H1 (cell line): ENCODE results near the gene ATP6V1A. TPM values are rescaled to one million over a fixed set of nuclear protein-coding genes. Genes with fewer than 3 reads are reported as not detected.

Source experiments
- CTCF ChIA-PET: fragments of 300-600 bp; sonication (Branson Sonifier 250); formaldehyde crosslinking; loops from one replicate; lab custom pipeline; 2021; ENCODE audit not compliant: partially characterized antibody; lab: Charles Lee
- POLR2A ChIA-PET: fragments of 300-600 bp; sonication (Branson Sonifier 250); formaldehyde crosslinking; loops from one replicate; lab custom pipeline; 2021; ENCODE audit warnings: inconsistent platforms; ENCODE audit not compliant: partially characterized antibody; lab: Charles Lee
- DNase-seq, 2 experiments: peaks; one replicate each; pipeline versions ENCODE4 v3.0.0 to v3.0.0-alpha.2; 2010 to 2022; ENCODE audit warnings: low spot score in 2 of 2, low read depth in 1 of 2, mixed read lengths in 1 of 2
- FAIRE-seq: peaks from 2 replicates; lab custom pipeline; 2011; peaks lifted over from hg19 to GRCh38; lab: Jason Lieb, UNC
- H2AFZ ChIP-seq: 2 replicates; pipeline ENCODE4 v1.8.1; 2012; ENCODE audit warnings: low read length, inconsistent platforms
- H2AK5ac ChIP-seq: 2 replicates; pipeline ENCODE4 v1.6.1; 2013; ENCODE audit warnings: low read depth, low read length
- H2BK120ac ChIP-seq: replicated peaks from 2 replicates; pipeline ENCODE3; 2013; ENCODE audit warnings: low read depth, low read length, inconsistent platforms
- H2BK12ac ChIP-seq: 2 replicates; pipeline ENCODE4 v1.6.1; 2013; ENCODE audit warnings: low read depth, low read length
- H2BK15ac ChIP-seq: 2 replicates; pipeline ENCODE4 v1.6.1; 2013; ENCODE audit warnings: low read length
- H2BK20ac ChIP-seq: 2 replicates; pipeline ENCODE4 v1.6.1; 2013; ENCODE audit warnings: low read length
- H2BK5ac ChIP-seq: 2 replicates; pipeline ENCODE4 v1.6.1; 2013; ENCODE audit warnings: low read depth, low read length
- H3K14ac ChIP-seq: 2 replicates; pipeline ENCODE4 v1.6.1; 2013; ENCODE audit warnings: inconsistent platforms; ENCODE audit not compliant: insufficient read length
- H3K18ac ChIP-seq: 2 replicates; pipeline ENCODE4 v1.6.1; 2013; ENCODE audit warnings: low read length; ENCODE audit errors: extremely low read depth
- H3K23ac ChIP-seq: 2 replicates; pipeline ENCODE4 v1.6.1; 2013; ENCODE audit warnings: inconsistent platforms; ENCODE audit not compliant: insufficient read length
- H3K23me2 ChIP-seq: 2 replicates; pipeline ENCODE4 v1.6.1; 2013; ENCODE audit warnings: low read depth, low read length
- H3K27ac ChIP-seq: 2 replicates; pipeline ENCODE4 v1.6.1; 2011; ENCODE audit warnings: low read depth, low read length, inconsistent platforms
- H3K27me3 ChIP-seq, 4 experiments: replicated peaks in 1 of 4; 1 replicate in 1 of 4; 2 replicates in 3 of 4; pipeline versions ENCODE4 v1.6.1 to v1.8.1; 2011 to 2013; ENCODE audit warnings: low read length in 3 of 4, mild to moderate bottlenecking in 3 of 4, inconsistent platforms in 2 of 4, mixed read lengths in 2 of 4, moderate library complexity in 1 of 4; ENCODE audit not compliant: control insufficient read depth in 3 of 4, insufficient read depth in 3 of 4; ENCODE audit errors: extremely low read depth in 1 of 4
- H3K36me3 ChIP-seq, 4 experiments: 2 replicates each; pipeline versions ENCODE4 v1.6.1 to v1.8.1; 2011 to 2013; ENCODE audit warnings: mild to moderate bottlenecking in 4 of 4, low read length in 3 of 4, moderate library complexity in 2 of 4, control low read depth in 1 of 4, inconsistent platforms in 1 of 4; ENCODE audit not compliant: insufficient read depth in 4 of 4, control insufficient read depth in 2 of 4
- H3K4ac ChIP-seq: replicated peaks from 2 replicates; pipeline ENCODE3; 2013; ENCODE audit warnings: low read length, low read depth, mixed read lengths, inconsistent platforms; ENCODE audit not compliant: insufficient read length
- H3K4me1 ChIP-seq, 4 experiments: replicated peaks in 1 of 4; 1 replicate in 1 of 4; 2 replicates in 3 of 4; pipeline versions ENCODE4 v1.6.1 to v1.8.1; 2011 to 2013; ENCODE audit warnings: low read length in 3 of 4, inconsistent platforms in 2 of 4, mixed read lengths in 1 of 4; ENCODE audit not compliant: insufficient read depth in 4 of 4, control insufficient read depth in 3 of 4
- H3K4me2 ChIP-seq, 2 experiments: 2 replicates each; pipeline versions ENCODE4 v1.6.1 to v1.8.1; 2011 to 2013; ENCODE audit warnings: low read depth in 2 of 2, low read length in 2 of 2, control low read depth in 1 of 2, inconsistent platforms in 1 of 2, mild to moderate bottlenecking in 1 of 2; ENCODE audit not compliant: insufficient read depth in 1 of 2
- H3K4me3 ChIP-seq, 4 experiments: fragments of 200-600, 300-600 bp in 1 of 4; sonication (generic), shearing (Covaris generic), sonication (Bioruptor Twin) in 1 of 4; 2 replicates each; pipeline versions ENCODE4 v1.5.1 to v1.8.1; 2011 to 2016; ENCODE audit warnings: low read length in 4 of 4, low read depth in 3 of 4, control low read depth in 2 of 4, inconsistent platforms in 2 of 4, mild to moderate bottlenecking in 2 of 4, mixed read lengths in 1 of 4, moderate library complexity in 1 of 4; ENCODE audit not compliant: insufficient read depth in 2 of 4; ENCODE audit errors: extremely low read depth in 1 of 4
- H3K56ac ChIP-seq: replicated peaks from 2 replicates; pipeline ENCODE3; 2013; ENCODE audit warnings: low read depth, mild to moderate bottlenecking, mixed read lengths, low read length, inconsistent platforms; ENCODE audit not compliant: insufficient read length
- H3K79me1 ChIP-seq: 2 replicates; pipeline ENCODE4 v1.6.1; 2013; ENCODE audit warnings: low read depth, low read length, control low read depth
- H3K79me2 ChIP-seq, 2 experiments: 2 replicates each; pipeline versions ENCODE4 v1.6.1 to v1.8.1; 2012 to 2013; ENCODE audit warnings: low read length in 2 of 2, mild to moderate bottlenecking in 2 of 2, inconsistent platforms in 1 of 2; ENCODE audit not compliant: insufficient read depth in 2 of 2, control insufficient read depth in 1 of 2
- H3K9ac ChIP-seq, 4 experiments: replicated peaks in 1 of 4; 1 replicate in 1 of 4; 2 replicates in 3 of 4; pipeline versions ENCODE4 v1.6.1 to v1.8.1; 2011 to 2013; ENCODE audit warnings: low read depth in 3 of 4, low read length in 3 of 4, control low read depth in 2 of 4, mild to moderate bottlenecking in 2 of 4, moderate library complexity in 2 of 4, inconsistent platforms in 1 of 4; ENCODE audit errors: extremely low read depth in 1 of 4
- H3K9me3 ChIP-seq, 2 experiments: 2 replicates each; pipeline versions ENCODE4 v1.6.1 to v1.8.1; 2012 to 2013; ENCODE audit warnings: mild to moderate bottlenecking in 2 of 2, moderate library complexity in 2 of 2, control low read depth in 1 of 2, inconsistent platforms in 1 of 2, low read depth in 1 of 2, low read length in 1 of 2, mixed read lengths in 1 of 2; ENCODE audit not compliant: insufficient read depth in 2 of 2
- H4K20me1 ChIP-seq, 2 experiments: replicated peaks in 1 of 2; 2 replicates each; pipeline versions ENCODE3 to v1.8.1; 2011 to 2013; ENCODE audit warnings: inconsistent platforms in 2 of 2, low read length in 2 of 2, mild to moderate bottlenecking in 1 of 2; ENCODE audit not compliant: insufficient read depth in 2 of 2, control insufficient read depth in 1 of 2
- H4K5ac ChIP-seq: 2 replicates; pipeline ENCODE4 v1.6.1; 2013; ENCODE audit warnings: low read length, low read depth, mixed read lengths, inconsistent platforms; ENCODE audit not compliant: insufficient read length
- H4K8ac ChIP-seq: 2 replicates; pipeline ENCODE4 v1.8.0; 2013; ENCODE audit warnings: mild to moderate bottlenecking, moderate library complexity, low read length, inconsistent platforms; ENCODE audit not compliant: insufficient read depth; ENCODE audit errors: extremely low read depth
- H4K91ac ChIP-seq: replicated peaks from 2 replicates; pipeline ENCODE3; 2013; ENCODE audit warnings: low read length, mixed read lengths, inconsistent platforms; ENCODE audit not compliant: insufficient read length
- ASH2L ChIP-seq: fragments of 200-600, 300-600 bp; sonication (generic); IDR thresholded peaks from one replicate; pipeline ENCODE4 v1.7.1; 2017; ENCODE audit warnings: low read length
- CBX8 ChIP-seq: fragments of 300-800, 300-1000 bp; sonication (generic); IDR thresholded peaks from 2 replicates; pipeline ENCODE4 v1.7.1; 2016; ENCODE audit warnings: low read depth, low read length, borderline replicate concordance
- EZH2 ChIP-seq: fragments of 200-600 bp; sonication (generic); IDR thresholded peaks from 2 replicates; pipeline ENCODE4 v1.7.1; 2012; ENCODE audit warnings: low read depth, mild to moderate bottlenecking, moderate library complexity, low read length, inconsistent platforms; ENCODE audit not compliant: severe bottlenecking
- FOSL1 ChIP-seq: IDR thresholded peaks from 2 replicates; pipeline ENCODE4 v1.6.1; 2011; ENCODE audit warnings: mild to moderate bottlenecking, low read depth, low read length, moderate library complexity; ENCODE audit not compliant: insufficient read depth
- JUND ChIP-seq: IDR thresholded peaks from 2 replicates; pipeline ENCODE4 v1.6.1; 2011; ENCODE audit warnings: mild to moderate bottlenecking, improper control_type of control experiment, low read length
- KDM1A ChIP-seq: fragments of 200-600, 300-600 bp; sonication (generic); IDR thresholded peaks from 2 replicates; pipeline ENCODE4 v1.7.1; 2016; ENCODE audit warnings: mild to moderate bottlenecking, low read length, borderline replicate concordance
- NRF1 ChIP-seq: IDR thresholded peaks from 2 replicates; pipeline ENCODE4 v1.6.1; 2011; ENCODE audit warnings: mild to moderate bottlenecking, low read depth, low read length, improper control_type of control experiment
- POLR2AphosphoS5 ChIP-seq: IDR thresholded peaks from 2 replicates; pipeline ENCODE4 v1.6.1; 2011; ENCODE audit warnings: low read depth, low read length
- RFX5 ChIP-seq: IDR thresholded peaks from 2 replicates; pipeline ENCODE4 v1.6.1; 2011; ENCODE audit warnings: low read depth, low read length, improper control_type of control experiment, borderline replicate concordance
- TAF7 ChIP-seq: optimal IDR thresholded peaks from 2 replicates; pipeline ENCODE3; 2011; ENCODE audit warnings: low read depth, mild to moderate bottlenecking, inconsistent platforms, low read length, moderate library complexity, borderline replicate concordance
- TEAD4 ChIP-seq: IDR thresholded peaks from 2 replicates; pipeline ENCODE4 v1.6.1; 2012; ENCODE audit warnings: low read depth, low read length, inconsistent platforms, mixed read lengths
- polyA plus RNA-seq, 7 experiments: library from polyadenylated mRNA; depleted of rRNA in 3 of 7; stranded (reverse) in 5 of 7; unstranded in 2 of 7; fragments of >200 nt in 5 of 7; fragments of 200-250 nt in 2 of 7; gene quantifications; 1 replicate in 5 of 7; 2 replicates in 1 of 7; 4 replicates in 1 of 7; pipeline versions ENCODE4 v1.2.1 to v1.2.3, GENCODE V29; 2011 to 2013; ENCODE audit warnings: missing spikeins in 2 of 7, mixed read lengths in 2 of 7
- total RNA-seq: library from RNA; stranded (reverse); fragmentation: NEBNext Ultra II Directional; extraction: Animal tissue kit (Norgen Biotek cat#: 25700); gene quantifications from 2 replicates; pipeline ENCODE4 v1.2.1, GENCODE V29; 2021
- TF ChIP-seq, protein P1 (sequence below): IDR thresholded peaks from 2 replicates; pipeline ENCODE4 v1.6.1; 2011; ENCODE audit warnings: low read length, improper control_type of control experiment
- TF ChIP-seq, protein P2 (sequence below): IDR thresholded peaks from 2 replicates; pipeline ENCODE4 v1.6.1; 2012; ENCODE audit warnings: low read length, inconsistent platforms

Gene ATP6V1A
- total and polyA plus RNA-seq, 2 of the 8 experiments (the other 6 are each of a cell fraction or from before 2014, with no cell fraction given): 15.4 to 90.9 TPM

DNA sequence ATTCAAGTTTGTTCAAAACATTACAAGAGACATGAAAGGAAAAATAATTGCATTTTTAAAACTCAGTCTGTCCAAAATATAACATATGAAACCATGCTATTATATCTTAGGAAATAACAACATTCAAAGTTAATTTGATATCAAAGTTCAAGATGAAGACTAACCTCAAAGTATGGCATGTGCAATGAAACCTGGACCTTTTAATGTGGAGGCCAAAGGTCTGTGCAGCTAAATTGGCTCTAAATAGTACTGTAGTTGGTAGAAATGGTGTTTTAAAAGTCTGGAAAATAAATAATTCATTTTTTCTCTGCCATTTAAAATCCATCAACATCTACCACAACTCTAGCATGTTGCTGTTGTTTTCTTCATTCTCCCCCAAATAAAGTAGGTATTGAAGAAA, 100.4 kb downstream of the ATP6V1A start:
- POLR2A ChIA-PET: no interaction called here
- no peak overlapping the region for H3K4me2 ChIP-seq
- TF ChIP-seq KDM1A: no peak
- no peak for TF ChIP-seq ASH2L
- TF ChIP-seq NRF1: no peak
- no peak for TF ChIP-seq RFX5
- TF ChIP-seq EZH2: no peak
- TF ChIP-seq, protein P1, sequence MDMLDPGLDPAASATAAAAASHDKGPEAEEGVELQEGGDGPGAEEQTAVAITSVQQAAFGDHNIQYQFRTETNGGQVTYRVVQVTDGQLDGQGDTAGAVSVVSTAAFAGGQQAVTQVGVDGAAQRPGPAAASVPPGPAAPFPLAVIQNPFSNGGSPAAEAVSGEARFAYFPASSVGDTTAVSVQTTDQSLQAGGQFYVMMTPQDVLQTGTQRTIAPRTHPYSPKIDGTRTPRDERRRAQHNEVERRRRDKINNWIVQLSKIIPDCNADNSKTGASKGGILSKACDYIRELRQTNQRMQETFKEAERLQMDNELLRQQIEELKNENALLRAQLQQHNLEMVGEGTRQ: no peak
- no peak for TF ChIP-seq FOSL1
- no peak for TF ChIP-seq TAF7
- TF ChIP-seq POLR2AphosphoS5: no peak
- no peak for TF ChIP-seq CBX8
- TF ChIP-seq, protein P2, sequence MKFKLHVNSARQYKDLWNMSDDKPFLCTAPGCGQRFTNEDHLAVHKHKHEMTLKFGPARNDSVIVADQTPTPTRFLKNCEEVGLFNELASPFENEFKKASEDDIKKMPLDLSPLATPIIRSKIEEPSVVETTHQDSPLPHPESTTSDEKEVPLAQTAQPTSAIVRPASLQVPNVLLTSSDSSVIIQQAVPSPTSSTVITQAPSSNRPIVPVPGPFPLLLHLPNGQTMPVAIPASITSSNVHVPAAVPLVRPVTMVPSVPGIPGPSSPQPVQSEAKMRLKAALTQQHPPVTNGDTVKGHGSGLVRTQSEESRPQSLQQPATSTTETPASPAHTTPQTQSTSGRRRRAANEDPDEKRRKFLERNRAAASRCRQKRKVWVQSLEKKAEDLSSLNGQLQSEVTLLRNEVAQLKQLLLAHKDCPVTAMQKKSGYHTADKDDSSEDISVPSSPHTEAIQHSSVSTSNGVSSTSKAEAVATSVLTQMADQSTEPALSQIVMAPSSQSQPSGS: no peak
- no peak for TF ChIP-seq TEAD4
- TF ChIP-seq JUND: no peak

More for the DNA sequence above, 100.4 kb downstream of the ATP6V1A start:
- H3K4me1 ChIP-seq: no peaks in the 10 kb centered on the region
- no peak overlapping the region for H4K5ac ChIP-seq
- H3K27me3 ChIP-seq: no peaks in the 10 kb centered on the region
- no peak overlapping the region for H2BK5ac ChIP-seq
- H3K23ac ChIP-seq: no peak overlapping the region
- CTCF ChIA-PET: interaction anchor here (1.0 kb wide), 2 partner anchors 10 to 43 kb away, joined by 4 read pairs; no protein-coding TSS in a partner anchor
- H2BK12ac ChIP-seq: no peak overlapping the region
- DNase-seq (no peak), FAIRE-seq (no peak)
- H2BK20ac ChIP-seq: no peak overlapping the region
- H2AFZ ChIP-seq: no peak overlapping the region
- H4K91ac ChIP-seq: no peak overlapping the region
- no peak overlapping the region for H3K18ac ChIP-seq
- H4K8ac ChIP-seq: no peak overlapping the region
- H3K4me3 ChIP-seq: no peak overlapping the region
- no peak overlapping the region for H2AK5ac ChIP-seq
- H3K36me3 ChIP-seq: no peaks in the 10 kb centered on the region
- no peaks in the 10 kb centered on the region for H3K79me1 ChIP-seq
- H2BK120ac ChIP-seq: no peak overlapping the region
- H3K27ac ChIP-seq: no peak overlapping the region
- H3K79me2 ChIP-seq: no peaks in the 10 kb centered on the region
- no peak overlapping the region for H2BK15ac ChIP-seq
- H4K20me1 ChIP-seq: no peaks in the 10 kb centered on the region
- no peak overlapping the region for H3K4ac ChIP-seq
- no peak overlapping the region for H3K14ac ChIP-seq
- H3K9ac ChIP-seq: no peak overlapping the region
- 0 out of 4 replicates have a peak, but pooled peaks cover 0 to 3% of the 10 kb centered on the region in 2 experiments for H3K9me3 ChIP-seq
- H3K23me2 ChIP-seq: no peaks in the 10 kb centered on the region
- no peak overlapping the region for H3K56ac ChIP-seq
